Caco-2 (cell line): Measurements from ENCODE around the gene GSK3B. TPM values are rescaled to one million over a fixed set of nuclear protein-coding genes. Genes with fewer than 3 reads are reported as not detected.

Experiments
- BruUV-seq: library from RNA; stranded (reverse); fragments of 400-500 nt; replicated peaks from 2 replicates; lab custom pipeline; 2021; lab: Mats Ljungman, UMichigan
- CTCF ChIA-PET: fragments of 300-600 bp; sonication (Branson Sonifier 250); formaldehyde crosslinking; loops from one replicate; lab custom pipeline; 2022; ENCODE audit warnings: antibody characterized with exemption; lab: Charles Lee
- POLR2A ChIA-PET: fragments of 300-600 bp; sonication (Branson Sonifier 250); formaldehyde crosslinking; loops from one replicate; lab custom pipeline; 2022; ENCODE audit warnings: antibody characterized with exemption; lab: Charles Lee
- DNase-seq, 2 experiments: peaks; one replicate each; pipeline versions ENCODE4 v3.0.0 to v3.0.0-alpha.2; 2020 to 2022
- H3K27me3 ChIP-seq: replicated peaks from 2 replicates; pipeline ENCODE4 v1.6.0; 2011; ENCODE audit warnings: low read length; ENCODE audit not compliant: control insufficient read depth, insufficient read depth
- H3K36me3 ChIP-seq: 2 replicates; pipeline ENCODE4 v1.5.1; 2011; ENCODE audit warnings: low read length; ENCODE audit not compliant: control insufficient read depth, insufficient read depth
- H3K4me1 ChIP-seq: fragments of 250-450 bp; sonication (Bioruptor Pico); 2 replicates; pipeline ENCODE4 v1.5.1; 2020; ENCODE audit warnings: mild to moderate bottlenecking
- H3K4me3 ChIP-seq: 2 replicates; pipeline ENCODE4 v1.5.1; 2011; ENCODE audit warnings: low read depth, mild to moderate bottlenecking, control low read depth, low read length
- H3K9me3 ChIP-seq: fragments of 250-450 bp; sonication (Bioruptor Pico); 2 replicates; pipeline ENCODE4 v1.5.1; 2020; ENCODE audit warnings: mild to moderate bottlenecking, moderate library complexity
- H3K27ac Mint-ChIP-seq: one replicate; pipeline ENCODE4 v1.8.0; 2022; ENCODE audit warnings: mixed read lengths; ENCODE audit not compliant: unreplicated experiment
- H3K27me3 Mint-ChIP-seq: one replicate; pipeline ENCODE4 v1.8.0; 2022; ENCODE audit warnings: mixed read lengths; ENCODE audit not compliant: insufficient read depth, unreplicated experiment
- H3K36me3 Mint-ChIP-seq: one replicate; pipeline ENCODE4 v1.8.0; 2022; ENCODE audit warnings: mild to moderate bottlenecking, mixed read lengths; ENCODE audit not compliant: insufficient read depth, unreplicated experiment
- H3K4me1 Mint-ChIP-seq: one replicate; pipeline ENCODE4 v1.8.0; 2022; ENCODE audit warnings: low read depth, mixed read lengths; ENCODE audit not compliant: unreplicated experiment
- H3K4me3 Mint-ChIP-seq: one replicate; pipeline ENCODE4 v1.8.0; 2022; ENCODE audit warnings: mild to moderate bottlenecking, moderate library complexity, mixed read lengths; ENCODE audit not compliant: unreplicated experiment
- H3K9me3 Mint-ChIP-seq: one replicate; pipeline ENCODE4 v1.8.0; 2022; ENCODE audit warnings: mixed read lengths; ENCODE audit not compliant: unreplicated experiment
- intact Hi-C: fragments of 100-400 bp; cut with micrococcal nuclease; formaldehyde crosslinking; loops from one replicate; pipeline ENCODE4 v1.10.0; 2022; ENCODE audit not compliant: unreplicated experiment
- total RNA-seq: library from RNA; stranded (reverse); gene quantifications from 2 replicates; pipeline ENCODE4 v1.2.3, GENCODE V29; 2022
- TF ChIP-seq, protein P1 (sequence below), 2 experiments: fragments of 200-600 bp in 1 of 2; IDR thresholded peaks; 1 replicate in 1 of 2; 2 replicates in 1 of 2; pipeline versions ENCODE4 v1.5.1 to v1.8.0; 2011 to 2022; ENCODE audit warnings: antibody characterized with exemption in 1 of 2, control low read depth in 1 of 2, inconsistent platforms in 1 of 2, low read depth in 1 of 2, low read length in 1 of 2, mild to moderate bottlenecking in 1 of 2, moderate library complexity in 1 of 2; ENCODE audit not compliant: insufficient read depth in 1 of 2, severe bottlenecking in 1 of 2, unreplicated experiment in 1 of 2

Gene GSK3B
- total RNA-seq, 1 experiment from 2014 or later: 55.2 TPM

DNA sequence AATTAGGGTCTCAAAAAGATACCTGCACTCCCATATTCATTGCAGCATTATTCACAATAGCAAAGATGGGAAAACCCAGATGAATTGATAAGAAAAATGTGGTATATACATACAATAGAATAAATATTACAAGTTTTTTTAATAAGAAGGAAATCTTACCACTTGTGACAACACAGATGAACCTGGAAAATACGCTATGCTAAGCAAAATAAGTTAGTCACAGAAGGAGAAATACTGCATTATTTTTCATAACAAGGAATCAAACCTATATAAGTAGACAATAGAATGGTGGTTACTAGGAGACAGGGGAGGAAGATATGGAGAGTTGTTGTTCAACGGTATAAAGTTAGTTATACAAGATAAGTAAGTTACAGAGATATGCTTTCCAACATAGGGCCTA, 130.0 kb downstream of the GSK3B start:
- Mint-ChIP-seq H3K9me3 (no peaks in the 10 kb centered on the region), H3K4me1 (no peaks in the 10 kb centered on the region), H3K36me3 (peaks cover under 1% of the 10 kb centered on the region), H3K27me3 (no peaks in the 10 kb centered on the region), H3K4me3 (no peak overlapping the region), H3K27ac (no peak overlapping the region)
- TF ChIP-seq, protein P1, sequence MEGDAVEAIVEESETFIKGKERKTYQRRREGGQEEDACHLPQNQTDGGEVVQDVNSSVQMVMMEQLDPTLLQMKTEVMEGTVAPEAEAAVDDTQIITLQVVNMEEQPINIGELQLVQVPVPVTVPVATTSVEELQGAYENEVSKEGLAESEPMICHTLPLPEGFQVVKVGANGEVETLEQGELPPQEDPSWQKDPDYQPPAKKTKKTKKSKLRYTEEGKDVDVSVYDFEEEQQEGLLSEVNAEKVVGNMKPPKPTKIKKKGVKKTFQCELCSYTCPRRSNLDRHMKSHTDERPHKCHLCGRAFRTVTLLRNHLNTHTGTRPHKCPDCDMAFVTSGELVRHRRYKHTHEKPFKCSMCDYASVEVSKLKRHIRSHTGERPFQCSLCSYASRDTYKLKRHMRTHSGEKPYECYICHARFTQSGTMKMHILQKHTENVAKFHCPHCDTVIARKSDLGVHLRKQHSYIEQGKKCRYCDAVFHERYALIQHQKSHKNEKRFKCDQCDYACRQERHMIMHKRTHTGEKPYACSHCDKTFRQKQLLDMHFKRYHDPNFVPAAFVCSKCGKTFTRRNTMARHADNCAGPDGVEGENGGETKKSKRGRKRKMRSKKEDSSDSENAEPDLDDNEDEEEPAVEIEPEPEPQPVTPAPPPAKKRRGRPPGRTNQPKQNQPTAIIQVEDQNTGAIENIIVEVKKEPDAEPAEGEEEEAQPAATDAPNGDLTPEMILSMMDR (IDR thresholded peaks at IDR 0.05; ENCODE audit: insufficient read depth in 1 of 2, low read depth in 1 of 2, low read length in 1 of 2, severe bottlenecking in 1 of 2, unreplicated experiment in 1 of 2): no peak
- Histone ChIP-seq H3K9me3 (no peaks in the 10 kb centered on the region), H3K4me3 (no peak overlapping the region), H3K27me3 (no peaks in the 10 kb centered on the region), H3K4me1 (no peaks in the 10 kb centered on the region), H3K36me3 (no peaks in the 10 kb centered on the region)
- DNase-seq: no peak
- POLR2A ChIA-PET: no interaction called here
- CTCF ChIA-PET: no interaction called here
- BruUV-seq: no TSS peak
- intact Hi-C loops: no loop called here

DNA sequence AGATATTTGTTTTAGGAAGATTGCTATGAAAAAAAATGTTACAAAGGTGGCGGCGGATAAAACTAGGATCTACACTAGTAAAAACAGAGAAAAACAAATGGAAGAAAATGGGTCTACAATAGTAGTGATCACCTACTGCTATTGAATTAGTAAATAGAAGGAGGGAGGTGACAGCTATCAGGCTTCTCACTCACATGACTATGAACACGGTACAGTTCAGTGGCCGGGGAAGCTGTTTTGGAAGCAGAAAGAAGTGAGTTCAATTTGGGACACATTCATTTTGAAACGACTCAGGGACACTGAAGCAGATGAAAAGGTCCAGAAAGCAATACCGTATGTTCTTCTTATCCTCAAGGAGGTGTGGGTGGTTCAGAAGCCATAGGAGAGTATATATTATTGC, 138.3 kb downstream of the GSK3B start:
- H3K27ac Mint-ChIP-seq: no peak overlapping the region
- H3K9me3 Mint-ChIP-seq: no peaks in the 10 kb centered on the region
- Histone ChIP-seq H3K9me3 (no peaks in the 10 kb centered on the region), H3K27me3 (no peaks in the 10 kb centered on the region), H3K4me1 (no peaks in the 10 kb centered on the region), H3K4me3 (no peak overlapping the region), H3K36me3 (no peaks in the 10 kb centered on the region)
- H3K4me3 Mint-ChIP-seq: no peak overlapping the region
- H3K27me3 Mint-ChIP-seq: no peaks in the 10 kb centered on the region
- H3K36me3 Mint-ChIP-seq: peaks cover 5% of the 10 kb centered on the region
- CTCF ChIA-PET: no interaction called here
- intact Hi-C loops: no loop called here
- BruUV-seq: no TSS peak
- TF ChIP-seq, protein P1 (IDR thresholded peaks at IDR 0.05; ENCODE audit: insufficient read depth in 1 of 2, low read depth in 1 of 2, low read length in 1 of 2, severe bottlenecking in 1 of 2, unreplicated experiment in 1 of 2): no peak
- H3K4me1 Mint-ChIP-seq: no peaks in the 10 kb centered on the region
- POLR2A ChIA-PET: interaction anchor here (0.5 kb wide), 1 partner anchor 139 kb away, joined by 3 read pairs; no protein-coding TSS in a partner anchor
- no peak for DNase-seq

DNA sequence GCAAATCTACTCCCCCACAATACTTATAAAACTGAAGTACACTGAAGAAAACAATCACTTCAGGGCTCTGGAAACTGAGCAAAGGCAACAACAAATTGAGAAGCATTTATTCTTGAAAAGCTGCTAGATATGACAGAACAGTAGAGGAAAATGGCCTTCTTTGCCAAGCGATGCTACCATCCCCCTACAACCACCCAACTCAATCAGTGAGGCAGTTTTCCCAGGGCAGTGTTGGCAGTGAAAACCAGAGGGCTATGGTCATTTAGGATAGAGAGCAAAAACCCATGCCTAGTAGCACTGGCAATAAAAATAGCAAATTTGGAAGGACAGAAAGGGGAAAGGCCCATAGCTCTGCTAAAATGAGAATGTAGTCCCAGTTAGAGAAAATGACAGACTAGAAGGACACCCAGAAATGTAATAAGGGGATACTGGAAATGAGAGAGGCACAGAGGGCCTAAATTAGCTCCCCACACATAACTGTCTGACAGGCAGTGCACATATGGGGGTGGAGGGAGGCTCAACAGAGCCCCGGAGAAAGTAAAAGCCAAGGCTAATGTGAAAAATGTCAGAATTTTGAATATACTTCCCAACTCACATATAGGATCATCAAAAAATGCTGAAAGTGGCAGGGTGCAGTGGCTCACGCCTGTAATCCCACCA, 143.5 kb downstream of the GSK3B start:
- Mint-ChIP-seq H3K27me3 (no peaks in the 10 kb centered on the region), H3K4me3 (no peak overlapping the region), H3K36me3 (peaks cover 12% of the 10 kb centered on the region), H3K27ac (no peak overlapping the region), H3K9me3 (no peaks in the 10 kb centered on the region), H3K4me1 (peaks cover 5% of the 10 kb centered on the region)
- intact Hi-C loops: no loop called here
- ChIA-PET CTCF (no interaction called here), POLR2A (no interaction called here)
- Histone ChIP-seq H3K27me3 (no peaks in the 10 kb centered on the region), H3K4me1 (peaks cover 5% of the 10 kb centered on the region), H3K9me3 (no peaks in the 10 kb centered on the region), H3K36me3 (no peaks in the 10 kb centered on the region), H3K4me3 (no peak overlapping the region)
- BruUV-seq: no TSS peak
- TF ChIP-seq, protein P1 (IDR thresholded peaks at IDR 0.05; ENCODE audit: insufficient read depth in 1 of 2, low read depth in 1 of 2, low read length in 1 of 2, severe bottlenecking in 1 of 2, unreplicated experiment in 1 of 2): no peak
- no peak for DNase-seq
